HG02938 (cell line): ENCODE measurements around the gene CCT3.
"Not testable (repeated sequence)": the region's sequence is repeated elsewhere in the genome, so short reads cannot be mapped to it uniquely, and the experiment has no call there.

Source experiments
- ATAC-seq: cut with Tn5 transposase; IDR thresholded peaks from one replicate; pipeline ENCODE4 v1.9.1; 2021; ENCODE audit warnings: mild to moderate bottlenecking, moderate library complexity; ENCODE audit not compliant: unreplicated experiment

The CCT3 gene

DNA sequence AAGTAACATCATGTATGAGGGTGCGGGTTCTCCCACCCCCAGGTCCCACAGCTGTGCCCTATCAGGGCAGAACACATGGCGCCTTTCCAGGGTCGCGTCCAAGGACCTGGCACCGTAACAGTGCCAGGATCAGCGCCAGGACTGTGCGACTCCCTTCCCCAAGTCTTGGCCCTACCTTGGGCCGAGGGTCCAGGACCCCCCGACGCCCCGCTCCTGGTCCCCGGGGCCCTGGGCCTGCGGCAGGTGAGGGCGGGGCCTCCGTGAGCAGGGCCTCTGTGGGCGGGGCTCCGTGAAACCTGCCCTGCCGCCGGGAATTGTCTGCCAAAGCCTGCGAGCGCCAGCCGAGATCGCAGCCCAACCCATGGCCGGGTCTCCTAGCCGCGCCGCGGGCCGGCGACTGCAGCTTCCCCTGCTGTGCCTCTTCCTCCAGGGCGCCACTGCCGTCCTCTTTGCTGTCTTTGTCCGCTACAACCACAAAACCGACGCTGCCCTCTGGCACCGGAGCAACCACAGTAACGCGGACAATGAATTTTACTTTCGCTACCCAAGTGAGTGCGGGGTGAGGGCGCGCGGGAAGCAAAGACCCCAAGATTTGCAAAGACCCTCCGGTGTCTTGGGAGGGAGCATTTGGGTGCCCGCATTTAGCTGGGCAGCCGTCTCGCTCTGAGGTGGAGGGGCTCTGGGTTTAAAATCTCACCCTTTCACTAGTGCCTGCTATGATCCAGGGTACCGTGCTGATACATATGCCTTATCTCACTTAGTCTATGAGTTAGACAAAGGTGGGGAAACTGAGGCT, 31.0 kb upstream of the CCT3 start, which contains the start of gene RHBG:
Gene RHBG, plus strand, starts transcription at position 323 of the 796 bp plus-strand sequence. Its CDS starts 39 bp downstream, at position 362.
- ATAC-seq: no peak

DNA sequence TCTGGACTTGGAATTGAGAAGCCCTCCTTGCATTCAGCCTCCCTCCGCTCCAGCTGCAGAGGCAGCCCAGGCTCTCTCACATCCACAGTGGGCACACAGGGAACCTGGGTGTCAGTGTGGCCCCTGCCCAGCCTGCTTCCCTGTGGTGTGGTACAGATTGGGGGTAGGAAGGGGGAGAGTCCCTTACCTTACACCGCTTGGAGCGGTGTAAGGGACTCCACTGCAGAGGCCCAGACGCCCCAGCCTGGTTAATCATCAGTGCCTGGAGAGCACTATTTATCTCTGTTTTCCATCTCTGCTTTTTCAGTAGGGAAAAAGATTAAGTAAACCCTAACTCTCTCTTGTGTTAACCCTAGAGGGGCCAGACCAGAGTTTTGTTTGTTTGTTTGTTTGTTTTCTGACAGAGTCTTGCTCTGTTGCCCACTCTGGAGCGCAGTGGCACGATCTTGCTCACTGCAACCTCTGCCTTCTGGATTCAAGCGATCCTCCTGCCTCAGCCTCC, 30.1 kb upstream of the CCT3 start:
- no peak for ATAC-seq

DNA sequence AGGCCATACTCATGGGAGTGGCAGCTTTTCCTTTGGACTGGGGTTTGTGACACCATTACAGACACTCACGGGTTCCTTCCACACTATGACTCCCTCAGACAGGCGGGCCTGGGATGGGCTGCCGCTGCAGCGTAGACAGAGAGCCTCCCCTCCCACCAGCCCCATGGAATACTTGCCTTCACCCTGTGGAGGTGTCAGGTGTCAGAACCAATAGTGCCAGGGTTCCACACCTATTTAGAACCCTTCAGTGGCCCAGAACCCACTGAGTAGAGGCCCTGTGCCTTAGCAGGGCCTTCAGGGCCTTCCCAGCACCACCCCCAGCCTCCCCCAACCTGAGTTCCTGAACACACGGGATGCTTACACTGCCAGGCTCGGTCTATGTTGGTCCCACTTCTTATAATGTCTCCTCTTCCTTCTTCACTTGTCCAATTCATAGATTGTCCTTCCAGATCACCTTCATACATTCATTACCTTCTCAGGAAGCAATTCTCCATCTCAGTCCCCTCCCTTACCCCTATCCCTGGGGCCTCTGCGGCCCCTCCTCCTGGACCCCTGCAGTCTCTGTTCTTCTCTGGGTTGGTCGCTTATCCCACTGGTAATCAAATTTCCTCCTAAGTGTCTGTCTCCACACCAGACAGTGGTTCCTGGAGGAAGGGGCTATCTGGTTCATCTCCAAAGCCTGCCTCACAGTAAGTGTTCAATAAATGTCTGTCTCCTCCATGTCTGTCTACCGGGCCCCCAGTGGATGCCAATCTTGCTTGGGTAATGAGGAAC, 29.5 kb upstream of the CCT3 start:
- ATAC-seq: no peak

DNA sequence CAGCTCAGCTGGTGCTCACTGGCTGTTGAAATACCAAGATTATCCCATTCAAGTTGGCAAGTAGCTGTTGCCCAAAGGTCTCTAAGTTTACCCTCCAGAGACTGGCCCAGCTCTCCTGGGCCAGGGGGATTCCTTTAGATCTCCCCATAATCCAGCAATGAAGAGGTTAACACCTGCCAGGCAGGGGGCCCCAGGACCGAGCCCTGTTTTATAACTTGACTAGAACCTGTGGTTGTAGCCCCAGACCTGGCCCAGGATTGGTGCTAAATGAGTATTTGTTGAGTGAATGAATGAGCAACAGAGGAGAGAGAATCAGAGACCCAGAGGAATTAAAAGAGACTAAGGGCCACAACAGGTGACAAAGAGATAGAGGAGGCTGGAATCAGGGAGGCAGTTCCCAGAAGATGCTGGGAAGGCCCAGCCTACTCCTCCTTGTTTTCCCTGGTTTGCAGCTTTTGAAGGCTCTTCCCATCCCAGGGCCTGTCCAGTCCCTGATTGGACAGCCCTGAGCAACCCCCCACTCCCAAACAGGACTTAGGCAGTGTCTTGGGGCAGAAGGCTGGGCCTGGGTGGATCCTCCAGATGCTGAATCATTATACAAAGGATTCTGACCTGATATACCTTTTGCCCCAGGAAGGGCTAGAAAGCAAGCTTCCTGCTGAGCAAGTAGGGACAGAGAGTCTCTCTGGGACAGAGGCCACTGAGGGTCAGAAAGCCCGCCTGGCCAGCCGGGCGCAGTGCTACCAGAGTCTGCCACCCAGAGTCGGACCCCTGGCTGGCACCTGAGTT, 28.5 kb upstream of the CCT3 start:
- no peak for ATAC-seq

DNA sequence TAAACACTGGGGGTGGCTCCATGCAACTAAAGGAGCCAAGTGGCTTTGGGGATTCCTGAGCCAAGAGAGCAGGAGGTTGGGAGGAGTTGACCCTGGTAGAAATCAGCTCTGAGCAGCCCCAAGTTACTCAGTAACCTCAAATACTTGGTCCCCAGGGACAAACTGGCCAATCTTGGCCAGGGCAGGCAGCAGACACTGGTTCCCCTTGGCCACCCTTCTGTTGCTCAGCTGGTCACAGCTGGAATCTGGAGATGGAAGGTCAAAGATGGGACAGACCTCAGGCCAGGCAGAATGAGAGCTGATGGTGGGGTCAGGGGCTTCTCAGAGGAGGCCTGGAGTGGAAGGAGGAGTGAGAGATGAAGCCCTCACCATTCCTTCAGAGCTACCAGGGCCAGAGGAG, 27.7 kb upstream of the CCT3 start:
- ATAC-seq: no peak

DNA sequence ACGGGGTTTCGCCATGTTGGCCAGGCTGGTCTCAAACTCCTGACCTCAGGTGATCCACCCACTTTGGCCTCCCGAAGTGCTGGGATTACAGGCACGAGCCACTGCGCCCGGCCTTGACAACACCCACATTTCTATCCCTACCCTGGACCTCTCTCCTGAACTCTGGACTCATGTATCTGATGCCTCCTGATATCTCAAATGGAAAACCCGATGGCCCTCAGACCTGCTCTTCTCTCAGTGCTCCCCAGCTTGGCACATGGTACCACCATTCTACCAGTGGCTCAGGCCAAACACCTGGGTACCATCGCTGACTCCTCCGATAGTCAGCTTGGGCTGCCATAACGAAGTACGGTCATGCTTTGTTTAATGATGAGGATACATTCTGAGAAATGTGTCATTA, 22.4 kb upstream of the CCT3 start:
- ATAC-seq: no peak

DNA sequence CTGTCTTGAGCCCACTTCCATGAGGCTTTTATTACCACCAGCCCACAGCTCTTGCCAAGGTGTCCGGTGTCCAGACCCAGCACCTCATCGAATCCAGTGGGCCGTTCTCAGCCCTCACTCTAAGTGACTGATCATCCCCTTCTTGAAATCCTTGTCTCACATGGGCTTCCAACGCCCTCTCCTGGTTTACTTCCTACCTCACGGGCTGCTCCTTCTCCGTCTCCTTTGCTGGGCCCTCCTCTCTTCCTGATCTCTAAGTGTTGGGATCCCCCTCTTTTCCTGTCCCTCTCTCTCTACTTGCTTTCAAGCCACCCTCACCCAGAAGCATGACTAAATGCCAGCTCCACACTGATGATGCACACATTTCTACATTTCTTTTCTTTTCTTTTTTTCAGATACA, 21.9 kb upstream of the CCT3 start:
- ATAC-seq: no peak

DNA sequence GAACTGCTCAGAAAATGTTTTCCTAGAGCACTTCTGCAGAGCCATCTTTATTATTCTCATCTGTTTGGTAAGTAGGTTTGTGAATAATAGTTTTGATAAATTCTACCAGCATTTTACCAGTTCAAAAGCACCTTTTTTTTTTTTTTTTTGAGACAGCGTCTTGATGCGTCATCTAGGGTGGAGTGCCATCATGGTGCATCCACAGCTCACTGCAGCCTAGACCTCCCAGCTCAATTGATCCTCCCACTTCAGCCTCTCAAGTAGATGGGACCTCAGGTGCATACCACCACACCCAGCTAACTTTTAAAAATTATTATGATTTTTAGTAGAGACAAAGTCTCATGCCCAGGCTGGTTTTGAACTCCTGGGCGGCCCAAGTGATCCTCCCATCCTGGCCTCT, 21.2 kb upstream of the CCT3 start:
- no peak for ATAC-seq

DNA sequence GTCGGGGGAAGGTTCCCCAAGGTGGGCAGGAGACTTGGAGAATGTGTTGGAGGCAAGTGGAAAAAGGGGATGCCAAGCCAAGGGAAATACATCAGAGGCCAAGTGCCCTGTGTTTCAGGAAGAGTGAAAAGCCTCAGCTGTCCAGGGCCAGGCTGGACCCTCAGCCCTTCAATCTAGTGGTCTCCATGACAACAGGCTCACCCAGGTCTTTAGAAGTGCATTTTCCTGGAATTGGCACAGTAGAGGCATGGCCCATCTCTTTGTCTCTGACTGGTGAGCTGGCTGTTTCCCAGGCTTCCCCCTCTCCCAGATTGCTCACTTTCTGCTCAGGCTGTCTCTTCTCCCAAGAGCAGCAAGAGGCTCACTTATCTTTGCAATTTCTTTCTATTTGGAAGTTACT, 20.5 kb upstream of the CCT3 start:
- ATAC-seq: no peak

DNA sequence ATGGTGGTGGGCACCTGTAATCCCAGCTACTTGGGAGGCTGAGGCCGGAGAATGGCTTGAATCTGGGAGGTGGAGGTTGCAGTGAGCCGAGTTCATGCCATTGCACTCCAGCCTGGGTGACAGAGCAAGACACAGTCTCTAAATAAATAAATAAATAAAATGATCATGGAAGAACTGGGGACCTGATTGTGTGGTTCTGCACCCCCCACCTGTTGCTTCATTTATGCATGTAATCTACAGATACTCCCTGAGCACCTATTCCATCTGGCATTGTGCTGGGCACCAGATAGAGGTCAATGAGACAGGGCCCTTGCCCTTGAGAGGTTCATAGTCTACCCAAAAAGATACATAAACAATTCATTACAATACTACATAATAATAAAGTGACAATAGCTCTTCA, 19.9 kb upstream of the CCT3 start:
- ATAC-seq: no peak

DNA sequence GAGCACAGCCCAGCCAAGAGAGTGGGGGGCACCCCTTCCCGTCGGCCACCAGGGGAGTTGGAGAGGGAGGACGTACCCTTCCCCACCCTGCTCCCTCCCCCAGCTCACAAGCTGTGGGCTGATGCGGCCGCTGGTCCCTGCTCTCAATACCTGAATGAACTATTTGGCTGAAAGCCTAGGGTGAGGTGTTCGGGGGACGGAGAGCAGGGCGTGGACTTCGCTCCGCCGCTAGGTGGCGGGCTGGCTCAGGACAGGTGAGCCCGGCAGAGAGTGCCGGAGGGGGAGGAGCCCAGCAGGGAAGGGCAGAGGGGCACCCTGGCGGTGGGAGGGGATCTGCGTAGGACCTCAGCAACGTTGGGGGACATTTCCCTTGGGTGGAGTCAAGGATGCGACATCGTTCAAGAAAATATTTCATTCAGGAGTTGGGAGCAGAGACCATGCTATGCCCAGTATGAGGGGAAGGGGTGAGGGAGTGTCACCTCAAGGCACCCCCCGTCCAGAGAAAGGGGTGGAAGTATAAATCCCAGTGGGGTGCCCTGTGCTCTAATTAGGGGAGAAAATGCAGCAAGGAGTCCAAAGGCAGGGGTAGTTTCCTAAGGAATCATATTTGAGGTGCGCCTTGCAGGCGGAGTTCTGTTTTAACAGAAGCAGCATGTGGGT, 18.9 kb upstream of the CCT3 start:
- ATAC-seq: no peak

DNA sequence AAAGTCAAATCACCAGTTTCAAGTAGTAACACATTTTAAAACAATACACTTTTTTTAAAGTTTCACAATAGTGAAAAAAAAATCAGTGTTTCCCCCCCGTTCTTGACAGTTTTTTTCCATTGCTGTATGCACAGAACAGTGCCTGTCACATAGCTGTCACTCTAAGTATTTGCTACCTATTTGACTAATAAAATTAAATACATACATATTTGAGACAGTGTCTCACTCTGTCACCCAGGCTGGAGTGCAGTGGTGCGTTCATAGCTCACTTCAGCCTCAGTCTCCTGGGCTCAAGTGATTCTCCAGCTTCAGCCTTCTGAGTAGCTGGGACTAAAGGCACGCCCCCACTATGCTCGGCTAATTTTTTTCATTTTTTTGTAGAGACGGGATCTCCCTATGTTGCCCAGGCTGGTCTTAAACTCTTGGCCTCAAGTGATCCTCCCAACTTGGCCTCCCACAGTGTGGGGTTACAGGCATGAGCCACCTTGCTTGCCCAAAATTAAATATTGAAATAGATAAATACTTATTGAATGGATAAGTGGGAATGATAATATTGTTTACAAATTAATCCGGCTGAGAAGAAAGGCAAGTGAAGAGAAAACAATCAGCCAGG, 18.3 kb upstream of the CCT3 start:
- no peak for ATAC-seq

DNA sequence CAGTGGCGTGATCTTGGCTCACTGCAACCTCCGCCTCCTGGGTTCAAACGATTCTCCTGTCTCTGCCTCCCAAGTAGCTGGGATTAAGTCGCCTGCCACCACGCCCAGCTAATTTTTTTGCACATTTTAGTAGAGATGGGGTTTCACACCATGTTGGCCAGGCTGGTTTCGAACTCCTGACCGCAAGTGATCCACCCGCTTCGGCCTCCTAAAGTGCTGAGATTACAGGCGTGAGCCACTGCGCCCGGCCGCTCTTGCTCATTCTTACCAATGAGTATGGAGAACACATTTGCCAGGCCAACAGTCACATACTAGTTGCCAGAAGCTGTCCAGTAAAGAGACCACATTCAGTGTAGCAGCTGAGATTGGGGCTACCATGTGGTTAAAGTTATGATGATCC, 14.4 kb upstream of the CCT3 start:
- ATAC-seq: not testable (repeated sequence)

DNA sequence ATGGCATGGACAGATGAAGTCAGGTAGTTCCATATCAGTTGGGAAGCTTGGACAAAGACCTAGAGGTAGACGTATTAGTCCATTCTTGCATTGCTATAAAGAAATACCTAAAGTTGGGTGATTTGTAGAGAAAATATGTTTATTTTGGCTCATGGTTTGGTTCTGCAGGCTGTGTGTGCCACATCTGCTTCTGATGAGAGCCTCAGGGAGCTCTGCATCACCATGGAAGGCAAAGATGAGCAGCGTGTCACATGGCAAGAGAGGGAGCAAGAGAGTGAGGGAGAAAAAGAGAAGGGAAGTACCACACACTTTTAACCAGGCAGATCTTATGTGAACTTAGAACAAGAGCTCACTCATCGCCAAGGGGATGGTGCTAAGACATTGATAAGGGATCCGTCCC, 9.2 kb upstream of the CCT3 start:
- no peak for ATAC-seq

DNA sequence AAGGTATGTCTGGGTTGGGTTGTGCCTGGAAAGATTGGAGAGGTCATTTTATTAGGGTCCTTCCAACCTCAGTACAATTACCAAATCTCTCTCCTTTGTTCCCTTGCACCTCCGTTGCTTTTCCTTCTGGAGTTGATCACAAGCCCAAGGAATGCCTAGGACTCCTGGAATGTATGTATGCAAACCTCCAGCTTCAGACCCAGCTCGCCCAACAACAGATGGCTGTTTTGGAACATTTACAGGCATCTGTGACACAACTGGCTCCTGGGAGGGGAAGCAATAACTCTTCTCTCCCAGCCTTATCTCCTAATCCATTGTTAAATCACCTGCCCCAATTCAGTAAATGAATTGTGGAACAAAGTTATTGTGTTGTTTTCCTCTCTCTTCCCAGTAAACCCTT, 8.5 kb upstream of the CCT3 start:
- ATAC-seq: no peak

DNA sequence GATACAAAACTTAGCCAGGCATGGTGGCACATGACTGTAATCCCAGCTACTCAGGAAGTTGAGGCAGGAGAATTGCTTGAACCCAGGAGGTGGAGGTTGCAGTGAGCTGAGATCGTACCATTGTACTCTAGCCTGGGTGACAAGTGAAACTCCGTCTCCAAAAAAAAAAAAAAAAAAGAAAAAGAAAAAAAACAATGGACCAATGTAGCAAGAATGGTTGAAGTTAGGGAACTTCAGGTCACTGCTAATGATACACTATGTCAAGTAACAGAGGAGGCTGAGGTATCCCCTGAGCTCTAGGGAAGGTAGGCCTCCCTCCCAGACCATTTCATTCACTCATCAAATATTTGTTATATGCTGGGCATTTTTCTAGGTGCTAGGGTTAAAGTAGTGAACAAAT, 7.9 kb upstream of the CCT3 start:
- not testable (repeated sequence) for ATAC-seq

DNA sequence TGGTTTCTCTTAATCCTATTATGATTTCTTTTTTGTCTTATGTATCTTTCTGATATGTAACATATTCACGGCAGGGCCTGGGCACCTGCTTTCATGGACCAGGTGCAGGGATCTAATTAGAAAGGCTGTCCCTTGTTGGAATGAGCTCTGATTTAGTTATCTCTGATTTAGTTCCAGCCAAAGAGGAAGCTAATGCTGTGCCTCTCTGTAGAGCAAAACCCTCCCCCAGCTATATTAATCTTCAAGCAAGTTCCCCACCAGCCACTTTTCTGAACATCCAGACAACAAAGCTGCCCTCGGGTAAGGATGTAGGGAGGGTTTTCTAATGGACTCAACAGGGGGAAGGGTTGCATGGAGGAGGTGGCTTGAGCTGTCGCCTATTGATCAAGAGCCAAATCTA, 6.3 kb upstream of the CCT3 start:
- no peak for ATAC-seq

DNA sequence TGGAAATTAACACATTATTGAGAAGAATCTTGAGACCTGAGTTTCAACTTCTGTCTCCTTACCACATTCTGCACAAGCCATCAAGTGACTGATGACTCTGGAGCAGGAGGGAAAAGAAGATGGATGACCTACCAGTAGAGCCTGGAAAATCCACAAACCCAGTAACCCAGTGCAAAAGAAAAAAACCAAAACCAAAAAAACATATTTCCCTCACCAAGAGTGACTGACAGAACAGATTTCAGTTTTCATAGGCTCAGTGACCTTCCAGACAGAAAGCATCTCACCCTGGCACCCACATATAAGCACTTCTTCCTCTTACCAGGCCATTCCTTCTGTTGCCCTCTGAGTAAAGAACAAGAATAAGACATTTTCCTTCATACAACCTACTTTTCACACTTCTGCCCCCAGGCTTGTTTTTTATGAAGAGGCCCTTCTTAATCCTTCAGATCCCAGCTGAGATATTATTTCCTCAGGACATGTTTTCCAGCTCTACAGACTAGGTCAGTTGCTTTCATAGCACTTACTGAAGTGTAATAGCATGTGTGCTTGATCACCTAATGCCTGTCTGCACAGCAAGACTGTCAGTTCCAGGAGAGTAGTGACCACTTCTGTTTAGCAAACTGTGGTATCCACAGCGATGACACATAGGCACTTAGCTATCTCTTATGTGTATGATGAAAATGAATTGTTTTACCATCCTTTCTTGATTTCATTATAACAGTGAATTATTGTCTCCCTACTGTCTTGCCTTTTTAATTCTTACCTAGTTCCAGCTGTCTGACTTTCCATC, 4.3 kb upstream of the CCT3 start:
- ATAC-seq: no peak

DNA sequence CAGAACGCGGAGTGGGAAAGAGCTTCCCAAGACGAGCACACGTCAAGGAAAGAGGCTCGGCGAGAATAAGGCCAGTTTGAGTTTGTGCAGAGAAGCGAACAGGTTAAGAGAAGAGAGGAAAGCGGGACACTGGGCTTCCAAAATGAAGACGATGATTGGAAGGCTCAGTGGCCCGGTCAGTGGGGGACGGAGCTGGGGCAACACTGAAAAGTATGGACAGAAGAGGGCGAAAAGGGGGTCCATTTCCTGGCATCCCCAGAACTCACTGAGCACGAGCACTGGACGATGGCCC, 258 bp downstream of the CCT3 start:
- ATAC-seq: no peak
